Mesothelial cell of epicardium (in vitro differentiated cells): Measurements from ENCODE around the gene RD3L. TPM values are rescaled to one million over a fixed set of nuclear protein-coding genes. Genes with fewer than 3 reads are reported as not detected.
"Not testable (repeated sequence)": the region's sequence is repeated elsewhere in the genome, so short reads cannot be mapped to it uniquely, and the experiment has no call there.

ENCODE experiments used
- DNase-seq, 2 experiments: peaks; one replicate each; pipeline ENCODE4 v3.0.0; 2021; ENCODE audit warnings: low spot score in 2 of 2; ENCODE audit not compliant: unreplicated experiment in 2 of 2
- H3K27ac Mint-ChIP-seq: 2 replicates; pipeline ENCODE4 v1.8.0; 2021; ENCODE audit warnings: mixed read lengths
- H3K27me3 Mint-ChIP-seq: 2 replicates; pipeline ENCODE4 v1.8.0; 2021; ENCODE audit warnings: low read depth, mixed read lengths
- H3K36me3 Mint-ChIP-seq: 2 replicates; pipeline ENCODE4 v1.8.0; 2021; ENCODE audit warnings: mixed read lengths
- H3K4me1 Mint-ChIP-seq: 2 replicates; pipeline ENCODE4 v1.8.0; 2021; ENCODE audit warnings: mixed read lengths
- H3K4me3 Mint-ChIP-seq: 2 replicates; pipeline ENCODE4 v1.8.0; 2021; ENCODE audit warnings: mild to moderate bottlenecking, moderate library complexity, mixed read lengths
- H3K9me3 Mint-ChIP-seq: 2 replicates; pipeline ENCODE4 v1.8.0; 2021; ENCODE audit warnings: mixed read lengths
- total RNA-seq: library from RNA; stranded (reverse); gene quantifications from 3 replicates; pipeline ENCODE4 v1.2.1, GENCODE V29; 2021
- TF ChIP-seq, protein P1 (sequence below): fragments of 200-600 bp; sonication (generic); IDR thresholded peaks from one replicate; pipeline ENCODE4 v1.5.0; 2021; ENCODE audit warnings: antibody characterized with exemption; ENCODE audit not compliant: unreplicated experiment

The RD3L gene
- not detected in 3 replicates for total RNA-seq

- H3K27me3 Mint-ChIP-seq: peaks cover 70% of the 10 kb centered on the region
- no peaks in the 10 kb centered on the region for H3K36me3 Mint-ChIP-seq
- H3K27ac Mint-ChIP-seq: no peak within 1 kb of the TSS
- H3K9me3 Mint-ChIP-seq: peaks cover 10% of the 10 kb centered on the region
- no peak within 1 kb of the TSS for H3K4me3 Mint-ChIP-seq
- TF ChIP-seq, protein P1, sequence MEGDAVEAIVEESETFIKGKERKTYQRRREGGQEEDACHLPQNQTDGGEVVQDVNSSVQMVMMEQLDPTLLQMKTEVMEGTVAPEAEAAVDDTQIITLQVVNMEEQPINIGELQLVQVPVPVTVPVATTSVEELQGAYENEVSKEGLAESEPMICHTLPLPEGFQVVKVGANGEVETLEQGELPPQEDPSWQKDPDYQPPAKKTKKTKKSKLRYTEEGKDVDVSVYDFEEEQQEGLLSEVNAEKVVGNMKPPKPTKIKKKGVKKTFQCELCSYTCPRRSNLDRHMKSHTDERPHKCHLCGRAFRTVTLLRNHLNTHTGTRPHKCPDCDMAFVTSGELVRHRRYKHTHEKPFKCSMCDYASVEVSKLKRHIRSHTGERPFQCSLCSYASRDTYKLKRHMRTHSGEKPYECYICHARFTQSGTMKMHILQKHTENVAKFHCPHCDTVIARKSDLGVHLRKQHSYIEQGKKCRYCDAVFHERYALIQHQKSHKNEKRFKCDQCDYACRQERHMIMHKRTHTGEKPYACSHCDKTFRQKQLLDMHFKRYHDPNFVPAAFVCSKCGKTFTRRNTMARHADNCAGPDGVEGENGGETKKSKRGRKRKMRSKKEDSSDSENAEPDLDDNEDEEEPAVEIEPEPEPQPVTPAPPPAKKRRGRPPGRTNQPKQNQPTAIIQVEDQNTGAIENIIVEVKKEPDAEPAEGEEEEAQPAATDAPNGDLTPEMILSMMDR: no peak
- no peak for DNase-seq
- H3K4me1 Mint-ChIP-seq: no peaks in the 10 kb centered on the region
These were observed at the start of gene RD3L for GRCh38 chr14:103941973-103942736. Gene RD3L (minus strand): TSS chr14:103942529. CDS start chr14:103941695, 834 bp downstream.

DNA sequence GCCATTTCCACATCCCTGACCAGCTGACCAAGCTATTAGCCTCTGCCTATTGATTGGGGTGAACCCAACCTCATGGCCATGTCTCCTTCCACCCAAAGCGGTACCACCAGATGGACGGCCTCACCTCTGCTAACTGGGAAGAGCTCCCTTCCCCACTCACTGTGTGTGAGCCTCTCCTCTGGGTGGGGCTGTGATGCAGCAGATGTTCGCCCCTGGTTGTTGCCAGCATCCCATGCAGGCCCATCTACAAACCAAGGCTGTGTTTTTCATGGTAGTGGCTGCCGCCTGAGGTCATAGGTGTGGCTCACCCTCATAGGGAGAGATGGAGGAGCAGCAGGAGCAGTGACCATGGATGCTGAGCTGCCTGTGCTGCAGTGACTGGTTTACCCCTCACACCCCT is 47.6 kb upstream of the RD3L start:
- no peak for DNase-seq
- Mint-ChIP-seq H3K27ac (no peak overlapping the region), H3K4me3 (no peak overlapping the region), H3K27me3 (peaks cover 24% of the 10 kb centered on the region), H3K4me1 (no peaks in the 10 kb centered on the region), H3K36me3 (no peaks in the 10 kb centered on the region), H3K9me3 (peaks cover 26% of the 10 kb centered on the region)
- TF ChIP-seq, protein P1: no peak

DNA sequence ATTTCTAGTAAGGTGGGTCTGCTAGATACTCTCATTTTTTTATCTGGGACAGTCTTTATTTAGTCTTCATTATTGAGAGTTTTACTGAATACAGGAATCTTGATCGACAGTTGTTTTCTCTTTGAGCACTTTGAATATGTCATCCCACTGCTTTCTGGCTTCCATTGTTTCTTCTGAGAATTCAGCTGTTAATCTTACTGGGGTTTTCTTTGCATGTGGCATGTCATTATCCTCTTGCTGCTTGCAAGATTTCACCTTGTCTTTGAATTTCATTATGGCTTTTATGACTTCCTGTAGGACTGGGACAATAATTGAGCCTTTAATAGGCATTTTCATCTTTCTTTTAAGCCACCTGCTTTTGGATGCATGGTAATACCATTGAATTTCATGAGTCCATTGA is 46.7 kb upstream of the RD3L start:
- peaks cover 24% of the 10 kb centered on the region for H3K27me3 Mint-ChIP-seq
- H3K9me3 Mint-ChIP-seq: peaks cover 26% of the 10 kb centered on the region

GRCh38 chr14:103984196-103984595 is 41.9 kb upstream of the RD3L start:
- no peak overlapping the region for H3K27ac Mint-ChIP-seq
- H3K9me3 Mint-ChIP-seq: peaks cover 31% of the 10 kb centered on the region
- no peaks in the 10 kb centered on the region for H3K4me1 Mint-ChIP-seq
- TF ChIP-seq, protein P1: no peak
- no peaks in the 10 kb centered on the region for H3K36me3 Mint-ChIP-seq
- DNase-seq: no peak
- no peak overlapping the region for H3K4me3 Mint-ChIP-seq
- peaks cover 19% of the 10 kb centered on the region for H3K27me3 Mint-ChIP-seq

More for the DNA sequence above, 46.7 kb upstream of the RD3L start:
- Mint-ChIP-seq H3K36me3 (no peaks in the 10 kb centered on the region), H3K27ac (no peak overlapping the region), H3K4me3 (no peak overlapping the region), H3K4me1 (no peaks in the 10 kb centered on the region)
- no peak for DNase-seq
- TF ChIP-seq, protein P1: no peak

DNA sequence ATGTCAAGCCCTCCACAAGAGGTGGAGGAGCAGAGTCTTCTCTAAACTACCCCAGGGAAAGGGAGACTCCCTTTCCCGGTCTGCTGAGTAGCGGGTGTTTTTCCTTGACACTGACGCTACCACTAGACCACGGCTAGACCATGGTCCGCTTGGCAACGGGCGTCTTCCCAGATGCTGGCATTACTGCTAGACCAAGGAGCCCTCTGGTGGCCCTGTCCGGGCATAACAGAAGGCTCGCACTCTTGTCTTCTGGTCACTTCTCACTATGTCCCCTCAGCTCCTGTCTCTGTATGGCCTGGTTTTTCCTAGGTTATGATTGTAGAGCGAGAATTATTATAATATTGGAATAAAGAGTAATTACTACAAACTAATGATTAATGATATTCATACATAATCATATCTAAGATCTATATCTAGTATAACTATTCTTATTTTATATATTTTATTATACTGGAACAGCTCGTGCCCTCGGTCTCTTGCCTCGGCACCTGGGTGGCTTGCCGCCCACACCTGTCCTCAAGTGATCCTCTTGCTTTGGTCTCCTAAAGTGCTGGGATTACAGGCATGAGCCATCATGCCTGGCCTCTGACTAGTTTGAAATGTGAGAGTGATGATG is 38.4 kb upstream of the RD3L start:
- not testable (repeated sequence) for DNase-seq, H3K4me1 Mint-ChIP-seq, H3K27ac Mint-ChIP-seq, H3K36me3 Mint-ChIP-seq, H3K4me3 Mint-ChIP-seq
- Mint-ChIP-seq H3K27me3 (peaks cover 16% of the 10 kb centered on the region), H3K9me3 (peaks cover 31% of the 10 kb centered on the region)

GRCh38 chr14:103974575-103974974 is 32.2 kb upstream of the RD3L start:
- no peak for DNase-seq
- TF ChIP-seq, protein P1: no peak
- H3K27ac Mint-ChIP-seq: no peak overlapping the region
- no peak overlapping the region for H3K4me3 Mint-ChIP-seq
- no peaks in the 10 kb centered on the region for H3K4me1 Mint-ChIP-seq
- H3K36me3 Mint-ChIP-seq: no peaks in the 10 kb centered on the region
- peaks cover 15% of the 10 kb centered on the region for H3K9me3 Mint-ChIP-seq
- no peaks in the 10 kb centered on the region for H3K27me3 Mint-ChIP-seq
